GM12878 (cell line): ENCODE measurements around the gene TTC31. TPM values are rescaled to one million over a fixed set of nuclear protein-coding genes. Genes with fewer than 3 reads are reported as not detected.
A peak's percentile ranks its signal among the peaks of the same experiment; 100 is the strongest.

Experiments
- ATAC-seq: fragments of 200-7000 bp; cut with Tn5 transposase; 3 replicates; pipeline ENCODE4 v1.9.1; 2020; ENCODE audit warnings: mild to moderate bottlenecking, moderate library complexity
- BruUV-seq: library from RNA; stranded (reverse); fragments of 400-500 nt; replicated peaks from 2 replicates; lab custom pipeline; 2021; lab: Mats Ljungman, UMichigan
- CTCF ChIA-PET: fragments of 300-600 bp; sonication (Branson Sonifier 250); formaldehyde crosslinking; extraction: SDS; loops from one replicate; lab custom pipeline; 2021; ENCODE audit warnings: inconsistent platforms; lab: Yijun Ruan, JAX
- POLR2A ChIA-PET: fragments of 350-600 bp; formaldehyde crosslinking; extraction: SDS; loops from one replicate; lab custom pipeline; 2021; ENCODE audit warnings: inconsistent platforms; lab: Charles Lee
- RAD21 ChIA-PET: fragments of 300-600 bp; sonication (Branson Sonifier 250); formaldehyde crosslinking; loops from one replicate; lab custom pipeline; 2023; ENCODE audit warnings: antibody characterized with exemption; ENCODE audit not compliant: unreplicated experiment; lab: Charles Lee
- SMC1A ChIA-PET: fragments of 300-600 bp; sonication (Branson Sonifier 250); formaldehyde crosslinking; loops from one replicate; lab custom pipeline; 2023; ENCODE audit not compliant: unreplicated experiment, uncharacterized antibody; lab: Charles Lee
- DNase-seq: peaks from one replicate; pipeline ENCODE4 v3.0.0-alpha.2; 2011; ENCODE audit warnings: low read depth, low spot score
- FAIRE-seq: peaks from 3 replicates; lab custom pipeline; 2011; peaks lifted over from hg19 to GRCh38; lab: Jason Lieb, UNC
- H2AFZ ChIP-seq: 2 replicates; pipeline ENCODE4 v1.6.0; 2011; ENCODE audit warnings: low read depth, low read length, control low read depth; ENCODE audit not compliant: control insufficient read depth
- H3K27ac ChIP-seq: 2 replicates; pipeline ENCODE4 v1.5.1; 2011; ENCODE audit warnings: control low read depth; ENCODE audit not compliant: control insufficient read depth, insufficient read depth
- H3K27me3 ChIP-seq, 2 experiments: replicated peaks in 1 of 2; 2 replicates each; pipeline versions ENCODE4 v1.6.0 to v1.6.1; 2011; ENCODE audit warnings: low read length in 1 of 2; ENCODE audit not compliant: control insufficient read depth in 2 of 2, insufficient read depth in 2 of 2
- H3K36me3 ChIP-seq, 2 experiments: 2 replicates each; pipeline ENCODE4 v1.5.1; 2011; ENCODE audit warnings: low read length in 1 of 2; ENCODE audit not compliant: control insufficient read depth in 2 of 2, insufficient read depth in 2 of 2
- H3K4me1 ChIP-seq: 2 replicates; pipeline ENCODE4 v1.6.1; 2011; ENCODE audit warnings: mild to moderate bottlenecking, low read length, moderate library complexity, mixed read lengths; ENCODE audit not compliant: control insufficient read depth, insufficient read depth
- H3K4me2 ChIP-seq: 2 replicates; pipeline ENCODE4 v1.6.0; 2011; ENCODE audit warnings: control low read depth; ENCODE audit not compliant: control insufficient read depth, insufficient read depth
- H3K4me3 ChIP-seq: fragments of 200-600 bp; sonication (generic); 2 replicates; pipeline ENCODE4 v1.5.1; 2016
- H3K79me2 ChIP-seq: 2 replicates; pipeline ENCODE4 v1.6.0; 2011; ENCODE audit warnings: low read length; ENCODE audit not compliant: control insufficient read depth, insufficient read depth
- H3K9ac ChIP-seq: 2 replicates; pipeline ENCODE4 v1.8.0; 2011; ENCODE audit warnings: low read length, control low read depth, mixed read lengths; ENCODE audit not compliant: control insufficient read depth, insufficient read depth
- H3K9me3 ChIP-seq: replicated peaks from 3 replicates; pipeline ENCODE4 v1.5.1; 2011; ENCODE audit warnings: mild to moderate bottlenecking, low read length; ENCODE audit not compliant: control insufficient read depth, insufficient read depth
- H4K20me1 ChIP-seq: 2 replicates; pipeline ENCODE4 v1.6.0; 2011; ENCODE audit not compliant: control insufficient read depth, insufficient read depth
- RB1 ChIP-seq: fragments of 450-650 bp; formaldehyde crosslinking; IDR thresholded peaks from 2 replicates; pipeline ENCODE4 v1.6.1; 2017; ENCODE audit warnings: mild to moderate bottlenecking, borderline replicate concordance
- WGBS: methylation state at CpG from one replicate; pipeline ENCODE4 v1.1.6; 2016; ENCODE audit warnings: low lambda C conversion rate; ENCODE audit not compliant: insufficient replicate concordance, insufficient coverage; ENCODE audit errors: missing lambda C conversion rate; 5-methylcytosine and 5-hydroxymethylcytosine counted together
- in situ Hi-C: fragments of 300-500 bp; cut with MboI; formaldehyde crosslinking; loops from 9 replicates; pipeline ENCODE4 v1.14.3; 2018; ENCODE audit warnings: mixed read lengths
- intact Hi-C: fragments of 100-400 bp; cut with micrococcal nuclease; formaldehyde crosslinking; loops from one replicate; pipeline ENCODE4 v1.14.2; 2022; ENCODE audit not compliant: unreplicated experiment
- polyA plus RNA-seq, 11 experiments: library from polyadenylated mRNA; depleted of rRNA in 4 of 11; unstranded in 6 of 11; stranded (reverse) in 5 of 11; fragments of >200 nt; fragmentation: Nextera tagmentation in 4 of 11; fragmentation: Illumina TruSeq in 1 of 11; extraction: Ambion mirVana in 4 of 11; extraction: Trizol in 1 of 11; gene quantifications; 1 replicate in 1 of 11; 2 replicates in 10 of 11; pipeline versions ENCODE4 v1.2.1 to v1.2.3, GENCODE V29; 2011 to 2016; ENCODE audit warnings: inconsistent platforms in 2 of 11, missing spikeins in 2 of 11, low read depth in 1 of 11
- total RNA-seq, 4 experiments: library from RNA; depleted of rRNA in 3 of 4; stranded (reverse); fragments of >200 nt in 3 of 4; fragmentation: Illumina TruSeq in 1 of 4; extraction: Trizol in 1 of 4; gene quantifications; 2 replicates each; pipeline versions ENCODE4 v1.2.1 to v1.2.3, GENCODE V29; 2013 to 2021
- TF ChIP-seq, protein P1 (sequence below), 3 experiments: IDR thresholded peaks in 2 of 3; conservative IDR thresholded peaks in 1 of 3; 2 replicates each; pipeline ENCODE4 v1.5.1; 2011; ENCODE audit warnings: low read depth in 3 of 3, low read length in 3 of 3, mild to moderate bottlenecking in 3 of 3, control low read depth in 2 of 3, moderate library complexity in 2 of 3, inconsistent platforms in 1 of 3, mixed read lengths in 1 of 3; ENCODE audit not compliant: control insufficient read depth in 2 of 3, insufficient read depth in 1 of 3; ENCODE audit errors: extremely low read depth in 1 of 3

TTC31 gene
- total and polyA plus RNA-seq, 10 of the 15 experiments (the other 5 are each of a cell fraction or from before 2014, with no cell fraction given) = 6.5 to 34.9 (median 25.9) TPM

DNA sequence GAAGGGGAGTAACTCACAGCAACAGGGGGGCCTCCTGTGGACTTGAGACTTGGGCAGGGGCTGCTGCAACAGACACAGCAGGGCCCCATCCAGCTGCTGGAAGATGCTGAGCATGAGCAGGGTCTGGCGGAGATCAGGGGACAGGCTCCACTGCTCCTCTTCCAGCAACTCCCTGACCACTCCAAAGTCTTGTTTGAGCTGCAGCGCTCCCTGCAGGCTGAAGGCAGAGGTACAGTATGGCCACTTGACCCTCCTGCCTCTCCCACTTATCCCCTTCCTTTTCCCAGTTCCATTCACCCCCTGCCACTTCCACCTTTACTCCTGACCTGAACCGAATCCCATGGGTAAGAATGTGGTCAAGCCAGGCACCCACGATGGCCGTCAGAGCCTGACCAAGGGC lies 8.0 kb upstream of the TTC31 start:
- no peak for ATAC-seq

More for the DNA sequence above, 8.0 kb upstream of the TTC31 start:
- SMC1A ChIA-PET = interaction anchor here (0.6 to 1.4 kb wide), 4 partner anchors 8 to 152 kb away, joined by 3 to 4 read pairs (median 3); no protein-coding TSS in a partner anchor
- Histone ChIP-seq H3K9ac (no peak overlapping the region), H3K4me3 (no peak overlapping the region), H4K20me1 (no peaks in the 10 kb centered on the region)
- RAD21 ChIA-PET = interaction anchor here (1.0 to 1.5 kb wide), 3 partner anchors 16 to 225 kb away, joined by 3 to 4 read pairs (median 4); partner anchors contain the start of gene WBP1
- no peak for FAIRE-seq
- CTCF ChIA-PET = interaction anchor here (0.9 to 2.6 kb wide), 11 partner anchors 8 to 226 kb away, joined by 3 to 10 read pairs (median 3); partner anchors contain the start of genes CCDC142, TTC31 and WBP1
- DNase-seq = no peak
- intact Hi-C loops = no loop called here
- in situ Hi-C loops = no loop called here
- TF ChIP-seq, protein P1, sequence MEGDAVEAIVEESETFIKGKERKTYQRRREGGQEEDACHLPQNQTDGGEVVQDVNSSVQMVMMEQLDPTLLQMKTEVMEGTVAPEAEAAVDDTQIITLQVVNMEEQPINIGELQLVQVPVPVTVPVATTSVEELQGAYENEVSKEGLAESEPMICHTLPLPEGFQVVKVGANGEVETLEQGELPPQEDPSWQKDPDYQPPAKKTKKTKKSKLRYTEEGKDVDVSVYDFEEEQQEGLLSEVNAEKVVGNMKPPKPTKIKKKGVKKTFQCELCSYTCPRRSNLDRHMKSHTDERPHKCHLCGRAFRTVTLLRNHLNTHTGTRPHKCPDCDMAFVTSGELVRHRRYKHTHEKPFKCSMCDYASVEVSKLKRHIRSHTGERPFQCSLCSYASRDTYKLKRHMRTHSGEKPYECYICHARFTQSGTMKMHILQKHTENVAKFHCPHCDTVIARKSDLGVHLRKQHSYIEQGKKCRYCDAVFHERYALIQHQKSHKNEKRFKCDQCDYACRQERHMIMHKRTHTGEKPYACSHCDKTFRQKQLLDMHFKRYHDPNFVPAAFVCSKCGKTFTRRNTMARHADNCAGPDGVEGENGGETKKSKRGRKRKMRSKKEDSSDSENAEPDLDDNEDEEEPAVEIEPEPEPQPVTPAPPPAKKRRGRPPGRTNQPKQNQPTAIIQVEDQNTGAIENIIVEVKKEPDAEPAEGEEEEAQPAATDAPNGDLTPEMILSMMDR (IDR thresholded peaks at IDR 0.05 in 2 of 3, conservative IDR thresholded peaks at IDR 0.05 in 1 of 3; ENCODE audit: control insufficient read depth in 2 of 3, extremely low read depth in 1 of 3, insufficient read depth in 1 of 3, low read depth in 3 of 3, low read length in 3 of 3) = peak; percentile 33 to 40 (median 35); a peak in 2 of 6 replicates
- TF ChIP-seq RB1 = no peak
- TF ChIP-seq, all 136 proteins: peak for 1
- Histone ChIP-seq H3K9me3 (no peaks in the 10 kb centered on the region), H3K4me2 (no peak overlapping the region), H3K27ac (no peak overlapping the region), H3K79me2 (peaks cover 10% of the 10 kb centered on the region), H3K27me3 (no peaks in the 10 kb centered on the region), H2AFZ (no peak overlapping the region), H3K4me1 (0 out of 2 replicates have a peak, but pooled peaks cover 6% of the 10 kb centered on the region), H3K36me3 (peaks cover 0 to 3% of the 10 kb centered on the region in 2 experiments; a peak in 2 of 4 replicates)
- POLR2A ChIA-PET = interaction anchor here (0.7 to 1.6 kb wide), 3 partner anchors 9 to 111 kb away, joined by 3 to 5 read pairs (median 4); partner anchors contain the start of gene MOGS
- WGBS = 93% methylated on average over 5 of the region's 5 CpGs
- no TSS peak for BruUV-seq
